OCI-LY3 (cell line): ENCODE data around the gene CMTM4.

Experiments used
- H2AFZ ChIP-seq: fragments of 200-600, 300-600 bp; shearing (Covaris generic); 2 replicates; pipeline ENCODE4 v1.6.0; 2014; ENCODE audit warnings: antibody characterized with exemption, low read depth, low read length
- H3K27ac ChIP-seq: fragments of 200-600, 300-600 bp; sonication (generic); 2 replicates; pipeline ENCODE4 v1.5.1; 2014; ENCODE audit warnings: mild to moderate bottlenecking, low read length, moderate library complexity, mixed read lengths
- H3K27me3 ChIP-seq: fragments of 200-600, 300-600 bp; sonication (generic); 2 replicates; pipeline ENCODE4 v1.6.1; 2014; ENCODE audit warnings: low read depth, low read length, mixed read lengths
- H3K36me3 ChIP-seq: fragments of 200-600, 300-600 bp; sonication (generic); replicated peaks from 2 replicates; pipeline ENCODE3; 2014; ENCODE audit warnings: low read depth, low read length, mixed read lengths
- H3K4me1 ChIP-seq: fragments of 300-600, 200-600 bp; sonication (generic); 2 replicates; pipeline ENCODE4 v1.6.1; 2014; ENCODE audit warnings: low read length, mixed read lengths
- H3K4me2 ChIP-seq: fragments of 200-600, 300-600 bp; sonication (generic); 2 replicates; pipeline ENCODE4 v1.6.1; 2014; ENCODE audit warnings: low read length, mixed read lengths
- H3K4me3 ChIP-seq: fragments of 300-600, 200-600 bp; sonication (generic); 2 replicates; pipeline ENCODE4 v1.5.1; 2014; ENCODE audit warnings: antibody characterized with exemption, mild to moderate bottlenecking, low read length, moderate library complexity
- H3K79me2 ChIP-seq: fragments of 300-600, 200-600 bp; shearing (Covaris generic); 2 replicates; pipeline ENCODE4 v1.6.1; 2014; ENCODE audit warnings: mild to moderate bottlenecking, low read length, mixed read lengths
- H3K9ac ChIP-seq: fragments of 300-600, 200-600 bp; shearing (Covaris generic); 2 replicates; pipeline ENCODE4 v1.6.0; 2014; ENCODE audit warnings: mild to moderate bottlenecking, low read length, moderate library complexity
- H3K9me3 ChIP-seq: fragments of 200-600, 300-600 bp; shearing (Covaris generic); 2 replicates; pipeline ENCODE4 v1.6.1; 2014; ENCODE audit warnings: low read length, mixed read lengths; ENCODE audit not compliant: insufficient read depth
- H4K20me1 ChIP-seq: fragments of 200-600, 300-600 bp; sonication (generic); 2 replicates; pipeline ENCODE4 v1.6.1; 2016; ENCODE audit warnings: low read length, mixed read lengths; ENCODE audit not compliant: insufficient read depth
- CTCF ChIP-seq: fragments of 200-600, 300-600 bp; sonication (generic); IDR thresholded peaks from 2 replicates; pipeline ENCODE4 v1.5.1; 2014; ENCODE audit warnings: antibody characterized with exemption, low read length, low read depth
- EZH2phosphoT487 ChIP-seq: fragments of 200-600 bp; shearing (Covaris generic); IDR thresholded peaks from 2 replicates; pipeline ENCODE4 v1.6.1; 2018; ENCODE audit warnings: antibody characterized with exemption, mixed run types, low read depth

CMTM4 gene

GRCh38 chr16:66617728-66618127 is 78.8 kb downstream of the CMTM4 start:
- TF ChIP-seq EZH2phosphoT487 (no peak), CTCF (no peak)
- Histone ChIP-seq H3K27me3 (no peaks in the 10 kb centered on the region), H3K4me3 (no peak overlapping the region), H3K79me2 (no peaks in the 10 kb centered on the region), H2AFZ (no peak overlapping the region), H3K9ac (no peak overlapping the region), H4K20me1 (no peaks in the 10 kb centered on the region), H3K9me3 (no peaks in the 10 kb centered on the region), H3K4me1 (peaks cover 11% of the 10 kb centered on the region), H3K4me2 (no peak overlapping the region), H3K27ac (no peak overlapping the region), H3K36me3 (peaks cover 9% of the 10 kb centered on the region)

GRCh38 chr16:66617010-66617434 is 79.5 kb downstream of the CMTM4 start:
- Histone ChIP-seq H3K9ac (no peak overlapping the region), H3K4me1 (peaks cover 11% of the 10 kb centered on the region), H4K20me1 (no peaks in the 10 kb centered on the region), H3K9me3 (no peaks in the 10 kb centered on the region), H2AFZ (no peak overlapping the region), H3K4me2 (no peak overlapping the region), H3K79me2 (no peaks in the 10 kb centered on the region), H3K27me3 (no peaks in the 10 kb centered on the region), H3K36me3 (peaks cover 10% of the 10 kb centered on the region), H3K4me3 (no peak overlapping the region), H3K27ac (no peak overlapping the region)
- TF ChIP-seq EZH2phosphoT487 (no peak), CTCF (no peak)

GRCh38 chr16:66616592-66616991 is 80.0 kb downstream of the CMTM4 start:
- TF ChIP-seq EZH2phosphoT487: no peak
- TF ChIP-seq CTCF: no peak
- Histone ChIP-seq H3K27ac (no peak overlapping the region), H3K9me3 (no peaks in the 10 kb centered on the region), H3K9ac (no peak overlapping the region), H3K4me1 (peaks cover 11% of the 10 kb centered on the region), H3K4me3 (no peak overlapping the region), H3K27me3 (no peaks in the 10 kb centered on the region), H4K20me1 (no peaks in the 10 kb centered on the region), H3K36me3 (peaks cover 10% of the 10 kb centered on the region), H2AFZ (no peak overlapping the region), H3K4me2 (no peak overlapping the region), H3K79me2 (no peaks in the 10 kb centered on the region)

GRCh38 chr16:66616169-66616568 is 80.4 kb downstream of the CMTM4 start:
- no peak overlapping the region for H3K4me2 ChIP-seq
- no peaks in the 10 kb centered on the region for H4K20me1 ChIP-seq
- peaks cover 11% of the 10 kb centered on the region for H3K4me1 ChIP-seq
- peaks cover 10% of the 10 kb centered on the region for H3K36me3 ChIP-seq
- H3K9ac ChIP-seq: no peak overlapping the region
- no peak overlapping the region for H2AFZ ChIP-seq
- H3K9me3 ChIP-seq: no peaks in the 10 kb centered on the region
- no peak overlapping the region for H3K4me3 ChIP-seq
- H3K27ac ChIP-seq: no peak overlapping the region
- H3K27me3 ChIP-seq: no peaks in the 10 kb centered on the region
- H3K79me2 ChIP-seq: no peaks in the 10 kb centered on the region
- TF ChIP-seq EZH2phosphoT487 (no peak), CTCF (no peak)
